ENCODE measurements around the gene TESK1.

- TF ChIP-seq EZH2 (optimal IDR thresholded peaks at IDR 0.05; ENCODE audit: low read depth, low read length) (no peak), CTCF (IDR thresholded peaks at IDR 0.05; ENCODE audit: low read length) (no peak)
These were observed 35.9 kb upstream of the TESK1 start for GRCh38 chr9:35569206-35569605.

Data from MM.1S (cell line).